BLaER1 treated with 17β-estradiol and CSF1 and Interleukin-3, amounts not matched to agents 10 nM and 100 nM (cell line): ENCODE results near the gene SFTPA1.
"Not testable (repeated sequence)": the region's sequence is repeated elsewhere in the genome, so short reads cannot be mapped to it uniquely, and the experiment has no call there.

Experiments used
- H3K27ac ChIP-seq, 11 experiments: shearing (Covaris generic); formaldehyde crosslinking; 2 replicates each; pipeline ENCODE4 v1.8.1; 2022
- H3K27me3 ChIP-seq, 11 experiments: shearing (Covaris generic); formaldehyde crosslinking; 2 replicates each; pipeline ENCODE4 v1.8.1; 2022
- H3K36me3 ChIP-seq, 11 experiments: shearing (Covaris generic); formaldehyde crosslinking; 2 replicates each; pipeline ENCODE4 v1.8.1; 2022
- H3K4me1 ChIP-seq, 10 experiments: shearing (Covaris generic); formaldehyde crosslinking; 2 replicates each; pipeline ENCODE4 v1.8.1; 2022
- H3K4me2 ChIP-seq, 11 experiments: shearing (Covaris generic); formaldehyde crosslinking; 2 replicates each; pipeline ENCODE4 v1.8.1; 2022
- H3K4me3 ChIP-seq, 10 experiments: shearing (Covaris generic); formaldehyde crosslinking; 2 replicates each; pipeline ENCODE4 v1.8.1; 2022
- H3K9ac ChIP-seq, 11 experiments: shearing (Covaris generic); formaldehyde crosslinking; 2 replicates each; pipeline ENCODE4 v1.8.1; 2022
- H3K9me3 ChIP-seq, 11 experiments: shearing (Covaris generic); formaldehyde crosslinking; replicated peaks in 1 of 11; 2 replicates each; pipeline ENCODE4 v1.8.1; 2022
- H4K20me1 ChIP-seq, 11 experiments: shearing (Covaris generic); formaldehyde crosslinking; 2 replicates each; pipeline ENCODE4 v1.8.1; 2022
- Cebpa-rat ChIP-seq, 11 experiments: shearing (Covaris generic); IDR thresholded peaks; 2 replicates each; pipeline ENCODE4 v1.8.1; 2022

Gene SFTPA1

DNA sequence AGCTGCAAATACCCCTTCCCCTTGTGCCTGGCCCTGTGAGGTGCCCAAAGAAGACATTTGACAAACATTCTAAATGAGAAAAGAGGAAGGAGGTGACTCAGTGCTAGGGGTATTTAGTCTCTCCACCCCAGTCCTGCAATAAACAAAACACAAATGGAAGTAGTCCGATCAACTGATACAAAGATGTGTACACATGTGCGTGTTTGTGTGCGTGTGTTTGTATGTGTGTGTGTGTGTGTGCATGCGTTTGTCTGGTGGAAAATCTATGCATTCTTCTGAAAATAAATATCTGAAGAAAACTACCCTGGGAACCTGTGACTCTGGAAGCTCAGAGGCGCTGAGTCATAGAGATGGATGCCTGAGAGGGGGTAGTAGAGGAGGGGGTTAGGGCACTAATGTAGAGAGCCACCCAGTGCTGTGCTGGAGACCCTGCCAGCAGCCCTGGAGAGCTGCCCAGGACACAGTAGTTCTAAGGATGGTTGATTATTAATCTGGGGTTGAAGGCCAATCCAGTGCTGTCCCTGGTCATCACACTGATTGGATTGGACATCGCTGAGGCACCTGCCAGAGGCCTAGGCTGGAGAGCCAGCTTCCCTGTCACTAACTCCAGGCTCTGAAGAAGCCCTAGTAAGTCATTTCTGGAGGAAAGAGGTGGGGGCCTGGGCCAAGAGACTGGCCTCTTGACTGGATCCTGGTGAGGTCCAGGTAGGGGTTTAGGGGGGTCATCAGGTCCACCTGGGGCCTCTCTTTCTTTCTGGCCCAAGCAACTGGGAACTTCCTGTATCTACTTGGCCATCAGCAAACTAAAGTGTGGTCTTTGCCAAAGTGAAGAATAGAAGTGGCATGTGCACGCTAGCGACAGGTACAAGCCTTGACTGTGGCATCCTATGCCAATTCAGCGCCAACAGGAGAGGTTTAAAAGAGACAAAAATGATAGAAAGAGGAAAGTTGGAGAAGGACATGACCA, 18.5 kb downstream of the SFTPA1 start:
- H3K4me3 ChIP-seq = no peak overlapping the region
- no peaks in the 10 kb centered on the region for H3K27me3 ChIP-seq
- 0 out of 22 replicates have a peak, but pooled peaks of 1 of the 11 experiments have one; percentile 9 for TF ChIP-seq Cebpa-rat (IDR thresholded peaks at IDR 0.05)
- peaks cover 0 to 11% (median 0%) of the 10 kb centered on the region in 10 experiments; a peak in 3 of 20 replicates for H3K4me1 ChIP-seq
- H3K9ac ChIP-seq = no peak overlapping the region
- peak overlapping the region in 3 of 11 experiments; percentile 10 to 30 (median 20); a peak in 2 of 22 replicates for H3K4me2 ChIP-seq
- no peaks in the 10 kb centered on the region for H4K20me1 ChIP-seq
- peaks cover 6 to 12% (median 11%) of the 10 kb centered on the region in 11 experiments; a peak in 17 of 22 replicates for H3K9me3 ChIP-seq
- no peak overlapping the region for H3K27ac ChIP-seq
- no peaks in the 10 kb centered on the region for H3K36me3 ChIP-seq

GRCh38 chr10:79629955-79630327, 19.2 kb downstream of the SFTPA1 start:
- Histone ChIP-seq H4K20me1 (no peaks in the 10 kb centered on the region), H3K36me3 (no peaks in the 10 kb centered on the region), H3K27me3 (no peaks in the 10 kb centered on the region), H3K9ac (no peak overlapping the region), H3K4me2 (no peak overlapping the region), H3K4me1 (peaks cover 0 to 11% (median 0%) of the 10 kb centered on the region in 10 experiments; a peak in 3 of 20 replicates), H3K4me3 (no peak overlapping the region), H3K27ac (no peak overlapping the region), H3K9me3 (peaks cover 6 to 12% (median 11%) of the 10 kb centered on the region in 11 experiments; a peak in 17 of 22 replicates)
- TF ChIP-seq Cebpa-rat (IDR thresholded peaks at IDR 0.05) = no peak

DNA sequence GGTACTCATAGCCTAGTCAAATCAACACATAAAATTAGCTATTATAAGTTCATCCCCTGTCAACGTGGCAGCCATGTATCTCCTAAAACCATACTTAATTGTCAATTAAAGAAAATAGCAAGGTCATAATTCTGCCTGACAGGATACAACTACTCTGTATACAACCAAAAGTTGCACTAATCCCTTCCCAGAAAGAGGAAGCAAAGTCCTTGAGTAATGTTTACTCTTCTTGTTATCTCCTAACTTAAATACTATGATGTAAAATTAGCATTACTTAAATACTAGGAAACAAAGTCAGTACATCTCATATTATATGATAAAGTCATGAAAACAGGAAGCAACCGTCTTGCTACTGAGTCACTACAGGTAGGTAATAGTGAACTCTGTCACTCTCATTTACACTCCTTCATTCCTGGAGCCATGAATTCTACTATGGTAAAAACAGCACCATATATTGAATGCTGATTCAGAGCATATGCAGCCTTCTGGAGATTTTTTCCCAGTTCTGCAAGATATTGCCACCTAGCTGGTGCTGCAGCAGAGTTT, 26.0 kb downstream of the SFTPA1 start:
- H4K20me1 ChIP-seq, H3K4me2 ChIP-seq, H3K9ac ChIP-seq, H3K4me1 ChIP-seq, H3K36me3 ChIP-seq, H3K27me3 ChIP-seq, H3K4me3 ChIP-seq, H3K27ac ChIP-seq: not testable (repeated sequence)
- peaks cover 0 to 19% (median 13%) of the 10 kb centered on the region in 11 experiments; a peak in 16 of 22 replicates for H3K9me3 ChIP-seq

- Histone ChIP-seq H3K4me1 (no peaks in the 10 kb centered on the region), H3K9me3 (peaks cover 0 to 19% (median 13%) of the 10 kb centered on the region in 11 experiments; a peak in 16 of 22 replicates), H3K36me3 (no peaks in the 10 kb centered on the region), H3K9ac (no peak overlapping the region), H3K27me3 (no peaks in the 10 kb centered on the region), H3K4me2 (no peak overlapping the region), H4K20me1 (no peaks in the 10 kb centered on the region), H3K4me3 (no peak overlapping the region), H3K27ac (no peak overlapping the region)
- TF ChIP-seq Cebpa-rat (IDR thresholded peaks at IDR 0.05) = no peak
These were observed 27.6 kb downstream of the SFTPA1 start for GRCh38 chr10:79638318-79638717.

GRCh38 chr10:79652695-79653094, 42.0 kb downstream of the SFTPA1 start:
- H3K4me2 ChIP-seq, H4K20me1 ChIP-seq, H3K9me3 ChIP-seq, H3K27ac ChIP-seq, H3K9ac ChIP-seq, H3K4me1 ChIP-seq, H3K4me3 ChIP-seq, H3K27me3 ChIP-seq, H3K36me3 ChIP-seq: not testable (repeated sequence)

DNA sequence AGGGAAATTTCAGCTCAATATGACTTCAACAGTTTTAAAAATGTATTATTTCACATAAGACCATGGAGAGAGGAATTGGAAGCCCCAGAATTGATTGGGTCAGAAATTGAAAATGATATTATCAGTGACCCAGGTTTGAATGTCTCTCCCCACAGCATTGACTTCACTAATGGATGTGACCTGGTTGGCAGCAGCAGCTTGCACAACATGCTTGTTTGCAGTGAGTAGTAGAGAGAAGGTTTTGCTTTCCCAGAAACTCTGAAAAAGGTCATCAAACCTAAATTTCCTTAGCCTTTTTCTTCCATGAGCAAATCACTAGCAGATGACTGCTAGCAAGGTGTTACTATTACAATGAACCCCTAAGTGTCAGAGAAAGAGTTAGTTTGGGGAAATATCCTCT, 52.5 kb downstream of the SFTPA1 start:
- not testable (repeated sequence) for H3K4me2 ChIP-seq, H4K20me1 ChIP-seq, H3K9ac ChIP-seq, H3K27me3 ChIP-seq, H3K9me3 ChIP-seq, H3K4me3 ChIP-seq, H3K36me3 ChIP-seq, H3K4me1 ChIP-seq, H3K27ac ChIP-seq

- H4K20me1 ChIP-seq, H3K4me1 ChIP-seq, H3K27ac ChIP-seq, H3K4me3 ChIP-seq, H3K36me3 ChIP-seq, H3K4me2 ChIP-seq, H3K9ac ChIP-seq, H3K9me3 ChIP-seq, H3K27me3 ChIP-seq: not testable (repeated sequence)
These were observed 53.9 kb downstream of the SFTPA1 start for GRCh38 chr10:79664686-79665085.
